Measurements from ENCODE around the gene TMEM108.
"Not testable (repeated sequence)": the region's sequence is repeated elsewhere in the genome, so short reads cannot be mapped to it uniquely, and the experiment has no call there.

Gene TMEM108

GRCh38 chr3:133038089-133038730 lies at the start of gene TMEM108:
TSS of gene TMEM108 (plus strand) at chr3:133038391.
- DNase-seq (ENCODE audit: low read depth): no peak
- TF ChIP-seq, protein P1, sequence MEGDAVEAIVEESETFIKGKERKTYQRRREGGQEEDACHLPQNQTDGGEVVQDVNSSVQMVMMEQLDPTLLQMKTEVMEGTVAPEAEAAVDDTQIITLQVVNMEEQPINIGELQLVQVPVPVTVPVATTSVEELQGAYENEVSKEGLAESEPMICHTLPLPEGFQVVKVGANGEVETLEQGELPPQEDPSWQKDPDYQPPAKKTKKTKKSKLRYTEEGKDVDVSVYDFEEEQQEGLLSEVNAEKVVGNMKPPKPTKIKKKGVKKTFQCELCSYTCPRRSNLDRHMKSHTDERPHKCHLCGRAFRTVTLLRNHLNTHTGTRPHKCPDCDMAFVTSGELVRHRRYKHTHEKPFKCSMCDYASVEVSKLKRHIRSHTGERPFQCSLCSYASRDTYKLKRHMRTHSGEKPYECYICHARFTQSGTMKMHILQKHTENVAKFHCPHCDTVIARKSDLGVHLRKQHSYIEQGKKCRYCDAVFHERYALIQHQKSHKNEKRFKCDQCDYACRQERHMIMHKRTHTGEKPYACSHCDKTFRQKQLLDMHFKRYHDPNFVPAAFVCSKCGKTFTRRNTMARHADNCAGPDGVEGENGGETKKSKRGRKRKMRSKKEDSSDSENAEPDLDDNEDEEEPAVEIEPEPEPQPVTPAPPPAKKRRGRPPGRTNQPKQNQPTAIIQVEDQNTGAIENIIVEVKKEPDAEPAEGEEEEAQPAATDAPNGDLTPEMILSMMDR (IDR thresholded peaks at IDR 0.05; ENCODE audit: insufficient read depth, low read depth, low read length, missing control alignments): no peak
- H3K4me3 ChIP-seq (ENCODE audit: low read depth, low read length): no peak within 1 kb of the TSS

DNA sequence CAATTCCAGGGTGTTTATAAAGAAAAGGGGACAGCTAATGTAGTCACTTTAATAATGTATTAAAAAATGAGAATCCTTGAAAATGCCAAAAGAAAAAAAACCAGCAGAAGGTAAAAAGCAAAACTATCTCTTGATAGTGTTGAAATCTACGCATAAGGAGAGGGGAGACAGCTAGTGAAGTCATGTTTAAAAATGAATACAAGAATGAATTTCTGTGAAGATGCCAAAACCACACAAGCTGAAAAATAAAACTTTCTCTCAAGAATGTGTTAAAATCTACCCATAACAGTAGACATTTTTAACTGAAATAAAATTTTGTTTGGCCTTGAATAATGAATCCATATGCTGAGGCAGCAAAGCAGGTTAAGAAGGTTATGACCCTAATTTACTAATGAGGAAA lies 42.2 kb upstream of the TMEM108 start:
- TF ChIP-seq, protein P1 (IDR thresholded peaks at IDR 0.05; ENCODE audit: insufficient read depth, low read depth, low read length, missing control alignments): no peak
- no peak for DNase-seq (ENCODE audit: low read depth)
- no peak overlapping the region for H3K4me3 ChIP-seq (ENCODE audit: low read depth, low read length)

- TF ChIP-seq, protein P1 (IDR thresholded peaks at IDR 0.05; ENCODE audit: insufficient read depth, low read depth, low read length, missing control alignments): no peak
- no peak for DNase-seq (ENCODE audit: low read depth)
- no peak overlapping the region for H3K4me3 ChIP-seq (ENCODE audit: low read depth, low read length)
Measured at GRCh38 chr3:132997404-132998185, 40.6 kb upstream of the TMEM108 start.

GRCh38 chr3:133005032-133005431 lies 33.2 kb upstream of the TMEM108 start:
- H3K4me3 ChIP-seq (ENCODE audit: low read depth, low read length); DNase-seq (ENCODE audit: low read depth): not testable (repeated sequence)

DNA sequence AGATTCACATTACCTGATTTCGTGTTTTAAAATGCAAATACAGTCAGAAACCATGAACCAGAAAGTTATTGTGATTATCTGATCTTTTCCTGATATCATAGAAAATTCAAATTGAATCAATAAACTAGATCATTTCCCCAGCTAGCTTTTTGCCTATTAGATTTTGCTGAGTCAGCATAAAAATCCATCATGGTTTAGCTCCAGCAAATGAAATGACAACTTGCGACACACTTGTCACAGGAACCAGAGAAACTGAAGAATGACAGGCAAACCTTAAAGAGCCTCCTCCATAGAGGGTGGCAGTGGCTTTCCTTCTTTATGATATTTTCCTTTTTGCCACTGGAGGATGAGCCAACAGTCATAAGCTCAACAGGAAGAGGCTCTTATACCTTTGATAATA lies 30.6 kb upstream of the TMEM108 start:
- TF ChIP-seq, protein P1 (IDR thresholded peaks at IDR 0.05; ENCODE audit: insufficient read depth, low read depth, low read length, missing control alignments): no peak
- DNase-seq (ENCODE audit: low read depth): no peak
- H3K4me3 ChIP-seq (ENCODE audit: low read depth, low read length): no peak overlapping the region

- DNase-seq (ENCODE audit: low read depth): no peak
- TF ChIP-seq, protein P1 (IDR thresholded peaks at IDR 0.05; ENCODE audit: insufficient read depth, low read depth, low read length, missing control alignments): no peak
- H3K4me3 ChIP-seq (ENCODE audit: low read depth, low read length): no peak overlapping the region
Measured at GRCh38 chr3:133014325-133014724, 23.9 kb upstream of the TMEM108 start.

- not testable (repeated sequence) for DNase-seq (ENCODE audit: low read depth); H3K4me3 ChIP-seq (ENCODE audit: low read depth, low read length)
Measured at GRCh38 chr3:133015573-133015972, 22.6 kb upstream of the TMEM108 start.

GRCh38 chr3:133016838-133017309 lies 21.3 kb upstream of the TMEM108 start:
- H3K4me3 ChIP-seq (ENCODE audit: low read depth, low read length): no peak overlapping the region
- TF ChIP-seq, protein P1 (IDR thresholded peaks at IDR 0.05; ENCODE audit: insufficient read depth, low read depth, low read length, missing control alignments): no peak
- DNase-seq (ENCODE audit: low read depth): no peak
